Sigmoid colon (tissue), 4 donors: ENCODE measurements around the gene CDH13.

Source experiments
- EP300 ChIP-seq, 4 donors: sonication (generic); formaldehyde crosslinking; IDR thresholded peaks; one replicate each; pipeline ENCODE4 v1.6.1; 2017; ENCODE audit warnings: antibody characterized with exemption in 4 of 4
- POLR2A ChIP-seq, 2 donors: fragments of 450-650 bp; IDR thresholded peaks; one replicate each; pipeline ENCODE4 v1.6.1; 2016; ENCODE audit warnings: antibody characterized with exemption in 2 of 2, mild to moderate bottlenecking in 2 of 2, moderate library complexity in 2 of 2
- POLR2AphosphoS5 ChIP-seq, 4 donors: sonication (generic); formaldehyde crosslinking; IDR thresholded peaks; one replicate each; pipeline ENCODE4 v1.6.1; 2017; ENCODE audit warnings: antibody characterized with exemption in 4 of 4
- TF ChIP-seq, protein P1 (sequence below), 4 experiments: fragments of 450-650 bp in 3 of 4; fragments of 200-600 bp in 1 of 4; IDR thresholded peaks; one replicate each; pipeline ENCODE4 v1.5.1; 2016 to 2019; ENCODE audit warnings: antibody characterized with exemption in 4 of 4, mild to moderate bottlenecking in 3 of 4, moderate library complexity in 2 of 4

DNA sequence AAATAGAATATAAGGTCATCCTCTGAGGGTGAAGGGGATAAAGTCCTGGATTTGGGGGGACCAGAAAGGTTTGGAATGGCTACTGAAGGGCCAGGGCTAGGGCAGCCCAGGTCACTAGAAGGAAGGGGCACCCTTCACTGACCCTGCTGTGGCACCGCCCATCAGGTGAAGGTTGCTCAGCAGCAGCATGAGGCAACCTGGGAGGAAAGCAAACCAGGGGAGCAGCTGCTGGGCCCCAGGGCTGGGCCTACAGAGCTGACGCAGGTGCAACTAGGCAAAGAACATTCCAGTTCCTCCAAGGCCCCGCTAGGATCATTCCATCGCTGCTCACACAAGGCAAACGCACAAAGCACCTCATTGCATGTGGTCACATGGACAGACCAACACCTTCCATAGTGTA is 1177.6 kb downstream of the CDH13 start:
- TF ChIP-seq, protein P1, sequence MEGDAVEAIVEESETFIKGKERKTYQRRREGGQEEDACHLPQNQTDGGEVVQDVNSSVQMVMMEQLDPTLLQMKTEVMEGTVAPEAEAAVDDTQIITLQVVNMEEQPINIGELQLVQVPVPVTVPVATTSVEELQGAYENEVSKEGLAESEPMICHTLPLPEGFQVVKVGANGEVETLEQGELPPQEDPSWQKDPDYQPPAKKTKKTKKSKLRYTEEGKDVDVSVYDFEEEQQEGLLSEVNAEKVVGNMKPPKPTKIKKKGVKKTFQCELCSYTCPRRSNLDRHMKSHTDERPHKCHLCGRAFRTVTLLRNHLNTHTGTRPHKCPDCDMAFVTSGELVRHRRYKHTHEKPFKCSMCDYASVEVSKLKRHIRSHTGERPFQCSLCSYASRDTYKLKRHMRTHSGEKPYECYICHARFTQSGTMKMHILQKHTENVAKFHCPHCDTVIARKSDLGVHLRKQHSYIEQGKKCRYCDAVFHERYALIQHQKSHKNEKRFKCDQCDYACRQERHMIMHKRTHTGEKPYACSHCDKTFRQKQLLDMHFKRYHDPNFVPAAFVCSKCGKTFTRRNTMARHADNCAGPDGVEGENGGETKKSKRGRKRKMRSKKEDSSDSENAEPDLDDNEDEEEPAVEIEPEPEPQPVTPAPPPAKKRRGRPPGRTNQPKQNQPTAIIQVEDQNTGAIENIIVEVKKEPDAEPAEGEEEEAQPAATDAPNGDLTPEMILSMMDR (IDR thresholded peaks at IDR 0.05): no peak
- TF ChIP-seq POLR2AphosphoS5 (IDR thresholded peaks at IDR 0.05): no peak
- no peak for TF ChIP-seq POLR2A (IDR thresholded peaks at IDR 0.05)
- TF ChIP-seq EP300 (IDR thresholded peaks at IDR 0.05): no peak
